CD4-positive, alpha-beta T cell treated with Interleukin-21 for 1 hour (primary cell): ENCODE data around the gene WSCD2.

Experiments used
- DNase-seq: peaks from one replicate; pipeline ENCODE4 v3.0.0-alpha.2; 2020

The WSCD2 gene

GRCh38 chr12:108270849-108271143 is 141.7 kb downstream of the WSCD2 start:
- DNase-seq, result no peak

GRCh38 chr12:108271951-108272872 is 143.1 kb downstream of the WSCD2 start:
- no peak for DNase-seq

GRCh38 chr12:108273217-108273616 is 144.1 kb downstream of the WSCD2 start:
- no peak for DNase-seq

- DNase-seq, result no peak
Observed at GRCh38 chr12:108277613-108278012, 148.5 kb downstream of the WSCD2 start.

- DNase-seq, result no peak
Observed at GRCh38 chr12:108282160-108282559, 153.1 kb downstream of the WSCD2 start.

GRCh38 chr12:108282676-108283075 is 153.6 kb downstream of the WSCD2 start:
- no peak for DNase-seq

GRCh38 chr12:108284163-108284562 is 155.1 kb downstream of the WSCD2 start:
- DNase-seq, result no peak

- no peak for DNase-seq
Observed at GRCh38 chr12:108285016-108285415, 155.9 kb downstream of the WSCD2 start.

- no peak for DNase-seq
Observed at GRCh38 chr12:108287227-108287626, 158.1 kb downstream of the WSCD2 start.

GRCh38 chr12:108289350-108290161 is 160.5 kb downstream of the WSCD2 start:
- DNase-seq, result no peak

GRCh38 chr12:108295641-108296040 is 166.6 kb downstream of the WSCD2 start:
- DNase-seq, result no peak

GRCh38 chr12:108296945-108297344 is 167.9 kb downstream of the WSCD2 start:
- DNase-seq, result no peak

GRCh38 chr12:108297424-108297823 is 168.3 kb downstream of the WSCD2 start:
- no peak for DNase-seq

GRCh38 chr12:108297895-108298760 is 169.0 kb downstream of the WSCD2 start:
- peak; percentile 25 for DNase-seq

GRCh38 chr12:108298761-108299275 is 169.7 kb downstream of the WSCD2 start:
- DNase-seq, result no peak

- DNase-seq, result no peak
Observed at GRCh38 chr12:108299516-108299915, 170.4 kb downstream of the WSCD2 start.
